SK-N-MC (cell line): ENCODE measurements around the gene PITX2.

Experiments
- DNase-seq: peaks from one replicate; pipeline ENCODE4 v3.0.0-alpha.2; 2011; ENCODE audit warnings: low read depth, low spot score
- H3K27ac ChIP-seq: fragments of 200-600 bp; sonication (generic); 2 replicates; pipeline ENCODE4 v1.5.1; 2016; ENCODE audit warnings: mixed run types
- H3K36me3 ChIP-seq: fragments of 200-600 bp; sonication (generic); 2 replicates; pipeline ENCODE4 v1.6.1; 2017; ENCODE audit warnings: antibody characterized with exemption, low read length, mixed read lengths; ENCODE audit not compliant: insufficient read depth
- H3K4me3 ChIP-seq: fragments of 200-600 bp; sonication (generic); 2 replicates; pipeline ENCODE4 v1.5.1; 2016
- H3K9ac ChIP-seq: fragments of 200-600 bp; sonication (generic); 2 replicates; pipeline ENCODE4 v1.8.0; 2017; ENCODE audit warnings: mixed run types, mixed read lengths; ENCODE audit not compliant: insufficient read length
- H3K9me3 ChIP-seq: fragments of 200-600 bp; sonication (generic); 2 replicates; pipeline ENCODE4 v1.6.1; 2017; ENCODE audit warnings: low read depth, mild to moderate bottlenecking, antibody characterized with exemption, low read length, moderate library complexity, mixed read lengths
- EZH2 ChIP-seq: fragments of 200-600 bp; sonication (generic); IDR thresholded peaks from one replicate; pipeline ENCODE4 v1.6.1; 2017; ENCODE audit warnings: antibody characterized with exemption
- FOXP2 ChIP-seq: optimal IDR thresholded peaks from 2 replicates; pipeline ENCODE3; 2011; ENCODE audit warnings: mild to moderate bottlenecking, moderate library complexity; ENCODE audit not compliant: insufficient read depth; ENCODE audit errors: extremely low read length, control extremely low read depth
- POLR2AphosphoS5 ChIP-seq: IDR thresholded peaks from 2 replicates; pipeline ENCODE4 v1.6.1; 2012; ENCODE audit warnings: mild to moderate bottlenecking, low read depth, low read length, borderline replicate concordance

The PITX2 gene

DNA sequence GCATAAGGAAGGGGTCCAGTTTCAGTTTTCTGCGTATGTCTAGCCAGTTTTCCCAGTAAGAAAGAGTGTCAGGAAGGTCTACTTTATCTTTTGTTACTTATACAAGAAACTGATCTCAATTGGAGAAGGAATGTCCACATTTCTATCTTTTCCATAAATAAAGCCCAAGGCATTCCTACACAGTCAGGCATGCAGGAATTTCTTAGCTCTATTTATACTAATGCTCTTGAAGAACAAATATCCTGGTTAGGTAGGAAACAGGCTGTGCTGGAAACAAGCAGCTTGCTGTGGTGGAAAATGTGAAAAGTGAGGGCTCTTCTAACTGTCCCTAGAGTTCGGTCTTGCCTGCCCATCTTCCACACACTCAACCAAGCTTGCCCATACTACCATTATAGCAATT lies 37.9 kb upstream of the PITX2 start:
- Histone ChIP-seq H3K27ac (no peak overlapping the region), H3K9ac (no peak overlapping the region), H3K4me3 (no peak overlapping the region), H3K9me3 (no peaks in the 10 kb centered on the region; the same call in 1 of the 2 replicates), H3K36me3 (no peaks in the 10 kb centered on the region)
- no peak for DNase-seq
- TF ChIP-seq EZH2: no peak

DNA sequence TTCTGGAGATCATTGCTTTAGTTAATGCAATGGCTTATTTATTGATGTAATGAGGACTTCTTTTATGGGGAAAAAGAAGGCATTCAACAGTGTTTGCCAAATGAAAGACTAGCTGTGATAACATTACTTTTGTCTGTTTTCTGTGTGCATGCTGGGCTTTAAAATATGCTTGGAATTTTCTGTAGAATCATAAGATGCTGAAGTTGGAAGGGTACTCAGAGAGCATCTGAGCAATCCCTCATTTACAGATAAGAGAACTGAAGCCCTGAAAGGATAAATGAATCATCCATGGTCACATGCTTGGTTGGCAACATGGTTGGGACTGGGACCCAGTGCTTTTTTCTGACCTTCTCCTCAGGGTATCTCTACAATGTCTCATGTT lies 31.4 kb upstream of the PITX2 start:
- Histone ChIP-seq H3K9ac (no peak overlapping the region), H3K36me3 (no peaks in the 10 kb centered on the region), H3K9me3 (no peaks in the 10 kb centered on the region), H3K4me3 (no peak overlapping the region), H3K27ac (no peak overlapping the region)
- no peak for TF ChIP-seq POLR2AphosphoS5
- TF ChIP-seq EZH2: no peak
- TF ChIP-seq FOXP2: no peak
- no peak for DNase-seq

DNA sequence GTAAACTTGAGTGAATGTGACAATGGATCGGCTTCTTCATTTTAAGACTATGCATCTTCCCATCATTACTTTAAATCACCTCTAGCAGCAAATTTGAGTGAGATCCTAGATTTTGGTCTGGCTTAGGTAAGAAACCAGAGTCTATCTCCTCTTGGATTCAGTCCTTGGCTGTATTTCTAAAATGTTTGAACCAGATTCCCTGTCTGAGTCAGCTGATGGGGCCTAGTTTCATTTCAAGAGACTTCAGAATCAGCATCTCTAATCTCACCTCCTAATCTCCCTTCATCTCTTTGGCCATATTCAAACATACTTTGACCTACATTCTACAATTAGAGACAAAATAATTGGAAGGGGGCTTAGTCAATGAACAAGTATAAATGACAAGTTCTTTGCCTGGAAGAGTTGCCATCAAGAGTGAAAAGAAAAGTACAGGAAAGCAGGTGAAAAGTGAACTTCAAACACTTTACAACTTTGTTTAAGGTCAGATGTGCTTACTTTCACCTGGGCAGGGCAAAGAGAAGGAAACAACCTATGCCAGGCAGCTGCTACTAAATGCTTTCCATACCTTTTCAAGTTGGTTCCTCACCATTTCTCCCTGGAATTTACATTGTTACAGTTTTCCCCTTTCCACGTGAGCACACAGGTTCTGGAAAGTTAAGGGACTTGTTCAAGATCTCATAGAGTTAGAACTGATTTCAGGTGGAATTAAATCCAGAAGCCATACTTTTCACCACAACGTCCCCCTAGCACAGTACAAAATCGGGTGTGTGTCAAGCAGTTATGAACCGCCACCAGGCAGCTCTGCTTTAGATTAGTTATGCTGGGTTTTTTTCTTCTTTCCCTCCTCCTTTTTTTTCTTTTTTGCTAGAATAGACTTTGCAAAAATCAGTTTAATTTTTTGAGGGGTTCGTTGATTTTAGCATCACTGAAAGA lies 30.7 kb upstream of the PITX2 start:
- no peak overlapping the region for H3K27ac ChIP-seq
- H3K9ac ChIP-seq: no peak overlapping the region
- H3K9me3 ChIP-seq: no peaks in the 10 kb centered on the region
- no peak overlapping the region for H3K4me3 ChIP-seq
- no peak for TF ChIP-seq FOXP2
- TF ChIP-seq POLR2AphosphoS5: no peak
- TF ChIP-seq EZH2: no peak
- H3K36me3 ChIP-seq: no peaks in the 10 kb centered on the region
- no peak for DNase-seq

DNA sequence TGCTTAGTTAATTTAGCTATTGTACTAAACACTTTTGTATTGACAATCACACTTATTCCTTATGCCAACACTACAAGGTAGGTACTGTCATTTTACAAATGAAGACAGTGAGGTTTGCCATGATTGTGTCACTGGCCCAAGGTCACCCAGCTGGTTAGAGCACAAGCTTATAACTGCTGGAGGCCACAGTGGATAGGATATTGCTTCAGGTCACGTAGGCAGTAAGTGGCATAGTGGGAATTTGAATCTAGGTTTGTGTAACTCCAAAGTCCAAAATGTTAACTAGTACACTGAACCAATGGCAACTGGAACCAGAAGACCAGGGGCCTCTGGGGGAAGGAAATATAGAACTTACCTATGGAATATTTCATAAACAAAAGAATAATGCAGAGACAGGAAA lies 21.1 kb upstream of the PITX2 start:
- DNase-seq: no peak
- Histone ChIP-seq H3K36me3 (no peaks in the 10 kb centered on the region), H3K9me3 (no peaks in the 10 kb centered on the region), H3K4me3 (no peak overlapping the region), H3K27ac (no peak overlapping the region), H3K9ac (no peak overlapping the region)
- no peak for TF ChIP-seq FOXP2
- no peak for TF ChIP-seq EZH2
- TF ChIP-seq POLR2AphosphoS5: no peak

- Histone ChIP-seq H3K27ac (no peak overlapping the region), H3K9ac (no peak overlapping the region), H3K36me3 (no peaks in the 10 kb centered on the region), H3K9me3 (no peaks in the 10 kb centered on the region), H3K4me3 (no peak overlapping the region)
- no peak for TF ChIP-seq POLR2AphosphoS5
- no peak for TF ChIP-seq EZH2
- no peak for TF ChIP-seq FOXP2
- DNase-seq: no peak
These were observed 20.2 kb upstream of the PITX2 start for GRCh38 chr4:110643096-110643495.

DNA sequence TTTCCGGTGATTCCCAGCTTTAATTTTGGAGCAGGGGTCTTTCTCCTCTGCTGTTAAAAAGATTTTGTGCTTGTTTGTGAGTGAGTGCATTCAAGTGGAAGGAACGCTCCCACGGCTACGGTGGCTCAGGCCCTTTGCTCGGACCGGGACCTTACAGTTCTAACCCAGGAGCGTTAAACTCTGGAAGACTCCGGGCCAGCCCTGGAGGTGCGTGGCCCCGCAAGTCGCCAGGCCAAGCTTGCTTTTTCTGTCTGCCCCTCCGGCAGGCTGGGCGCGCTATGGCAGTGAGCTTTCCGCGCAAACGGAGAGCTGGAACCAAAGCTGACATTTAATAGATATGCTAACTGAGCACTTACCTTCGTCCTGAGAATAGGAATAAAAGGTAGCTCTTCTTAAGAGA lies 18.3 kb upstream of the PITX2 start:
- Histone ChIP-seq H3K9me3 (no peaks in the 10 kb centered on the region), H3K36me3 (no peaks in the 10 kb centered on the region), H3K27ac (no peak overlapping the region), H3K4me3 (no peak overlapping the region), H3K9ac (no peak overlapping the region)
- TF ChIP-seq EZH2 (no peak), FOXP2 (no peak), POLR2AphosphoS5 (no peak)
- DNase-seq: no peak

- Histone ChIP-seq H3K9me3 (no peaks in the 10 kb centered on the region), H3K36me3 (no peaks in the 10 kb centered on the region), H3K9ac (no peak overlapping the region), H3K4me3 (no peak overlapping the region), H3K27ac (no peak overlapping the region)
- TF ChIP-seq EZH2 (no peak), POLR2AphosphoS5 (no peak), FOXP2 (no peak)
- DNase-seq: no peak
These were observed 17.7 kb upstream of the PITX2 start for GRCh38 chr4:110640576-110640975.

GRCh38 chr4:110639207-110640090 lies 16.6 kb upstream of the PITX2 start:
- no peak for DNase-seq
- H3K36me3 ChIP-seq: no peaks in the 10 kb centered on the region
- no peak overlapping the region for H3K9ac ChIP-seq
- TF ChIP-seq POLR2AphosphoS5: no peak
- no peak for TF ChIP-seq EZH2
- TF ChIP-seq FOXP2: no peak
- H3K4me3 ChIP-seq: no peak overlapping the region
- H3K9me3 ChIP-seq: no peaks in the 10 kb centered on the region
- H3K27ac ChIP-seq: no peak overlapping the region
